Tongue (tissue), 2 donors: ENCODE measurements around the gene MTCH1. TPM values are rescaled to one million over a fixed set of nuclear protein-coding genes. Genes with fewer than 3 reads are reported as not detected.

Source experiments
- DNase-seq: peaks from one replicate; pipeline ENCODE4 v3.0.0-alpha.2; 2015
- total RNA-seq: library from RNA; depleted of rRNA; stranded (reverse); fragments of >200 nt; gene quantifications from one replicate; pipeline ENCODE4 v1.2.3, GENCODE V29; 2014

MTCH1 gene
- total RNA-seq, 1 donor from 2014 or later = 157 TPM

DNA sequence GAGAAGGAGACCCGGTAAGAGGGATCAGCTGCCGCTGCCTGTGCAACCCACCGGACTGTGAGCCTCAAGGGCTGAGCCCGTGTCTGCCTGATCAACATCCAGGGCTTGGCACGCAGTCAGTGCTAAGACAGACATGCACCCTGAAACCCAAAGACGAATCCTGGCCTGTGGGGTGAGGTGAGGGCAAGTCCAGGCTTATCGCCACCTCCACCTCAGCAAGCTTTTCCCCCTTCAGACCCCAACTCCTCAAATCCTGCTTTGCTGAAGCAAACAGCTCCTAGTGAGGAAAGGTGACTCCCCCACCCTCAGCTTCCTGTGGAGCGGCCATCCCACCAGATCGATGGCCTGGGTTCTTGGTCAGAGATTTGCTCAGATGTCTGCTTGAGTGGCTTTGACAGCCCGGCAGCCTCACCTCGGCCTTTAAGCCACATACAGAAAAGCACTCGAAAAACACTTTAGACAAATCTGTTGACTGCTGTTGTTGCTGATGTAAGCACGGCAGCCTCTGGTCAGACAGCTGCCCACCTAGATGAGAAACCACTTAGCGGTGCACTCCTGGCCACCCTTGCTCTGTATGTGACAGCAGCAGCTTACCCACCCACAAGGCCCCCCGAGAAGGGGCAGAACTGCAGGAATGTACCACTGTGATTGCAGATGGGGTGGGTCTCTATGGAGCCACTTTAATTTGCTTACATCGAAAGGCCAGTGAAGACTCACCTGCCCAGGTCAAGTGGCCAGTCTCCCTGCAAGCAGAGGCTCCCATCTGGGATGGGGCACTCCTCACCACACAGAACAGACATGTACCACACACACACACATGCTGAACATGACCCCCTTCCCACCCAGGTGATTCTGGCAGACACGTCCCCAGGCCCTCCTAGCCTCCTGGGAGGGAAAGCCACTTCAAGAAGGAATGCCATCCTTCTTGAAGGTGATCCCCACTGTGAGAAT, 14.8 kb downstream of the MTCH1 start:
- no peak for DNase-seq

DNA sequence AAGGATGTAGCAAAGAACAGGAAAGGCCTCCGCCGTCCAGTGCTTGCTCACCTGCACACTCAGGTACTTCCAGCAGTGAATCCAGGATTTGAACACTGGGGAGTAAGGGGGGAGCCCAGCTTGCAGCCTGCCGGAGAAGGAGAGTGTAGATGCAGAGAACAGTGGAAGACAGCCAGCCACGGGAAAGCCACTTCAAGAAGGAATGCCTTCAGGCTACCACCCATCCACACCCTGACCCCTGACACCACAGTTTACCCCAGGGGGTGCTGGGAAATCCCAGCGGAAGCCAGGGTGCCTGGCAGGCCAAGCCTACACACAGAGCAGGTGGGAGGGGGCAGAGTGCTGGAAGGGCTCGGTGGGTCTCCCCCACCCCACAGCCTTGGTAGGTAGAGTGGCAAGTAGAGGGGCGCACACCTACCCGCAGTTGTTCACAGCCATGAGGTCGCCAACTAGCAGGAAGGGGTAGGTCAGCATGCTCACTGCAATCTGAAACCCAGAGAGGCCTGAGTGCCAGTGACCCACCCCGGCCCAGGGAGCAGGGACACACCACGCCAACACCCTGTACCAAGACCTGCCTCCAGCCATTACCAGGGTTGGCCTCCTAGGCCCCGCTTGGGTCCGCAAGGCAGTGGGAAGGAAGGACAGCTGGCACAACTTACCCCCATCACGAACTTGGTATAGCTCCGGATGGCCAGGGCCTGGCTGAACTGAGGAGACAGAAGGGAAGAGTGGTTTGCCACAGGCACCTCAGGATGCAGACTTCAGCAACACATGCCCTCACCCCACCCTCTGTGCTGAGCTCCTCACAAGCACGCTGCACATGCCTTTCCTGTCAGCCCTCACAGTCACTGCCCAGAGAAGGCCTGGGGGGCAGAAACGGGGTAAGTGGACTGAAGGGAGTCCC, 15.8 kb downstream of the MTCH1 start:
- no peak for DNase-seq

DNA sequence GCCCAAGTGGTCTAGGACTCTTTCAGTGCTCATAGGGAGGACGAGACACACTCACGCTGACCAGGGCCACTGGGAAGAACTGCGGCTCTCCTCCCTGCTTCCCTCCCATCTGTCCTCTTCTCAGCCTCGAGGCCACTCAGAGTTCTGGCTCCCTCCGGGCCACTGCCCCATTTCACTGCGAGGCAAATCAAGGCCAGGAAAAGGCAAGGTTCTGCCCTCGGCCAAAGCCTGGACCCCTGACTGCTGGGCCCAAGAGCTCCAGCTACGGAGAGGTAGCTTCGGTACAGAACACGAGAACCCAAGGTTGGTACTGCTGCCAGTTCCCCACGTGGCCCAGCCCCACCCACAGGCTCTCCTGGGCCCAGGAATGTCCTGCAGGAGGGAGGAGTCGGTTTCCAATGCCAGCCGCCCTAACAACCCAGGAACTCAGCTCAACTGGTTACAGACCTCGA, 16.7 kb downstream of the MTCH1 start:
- no peak for DNase-seq

DNA sequence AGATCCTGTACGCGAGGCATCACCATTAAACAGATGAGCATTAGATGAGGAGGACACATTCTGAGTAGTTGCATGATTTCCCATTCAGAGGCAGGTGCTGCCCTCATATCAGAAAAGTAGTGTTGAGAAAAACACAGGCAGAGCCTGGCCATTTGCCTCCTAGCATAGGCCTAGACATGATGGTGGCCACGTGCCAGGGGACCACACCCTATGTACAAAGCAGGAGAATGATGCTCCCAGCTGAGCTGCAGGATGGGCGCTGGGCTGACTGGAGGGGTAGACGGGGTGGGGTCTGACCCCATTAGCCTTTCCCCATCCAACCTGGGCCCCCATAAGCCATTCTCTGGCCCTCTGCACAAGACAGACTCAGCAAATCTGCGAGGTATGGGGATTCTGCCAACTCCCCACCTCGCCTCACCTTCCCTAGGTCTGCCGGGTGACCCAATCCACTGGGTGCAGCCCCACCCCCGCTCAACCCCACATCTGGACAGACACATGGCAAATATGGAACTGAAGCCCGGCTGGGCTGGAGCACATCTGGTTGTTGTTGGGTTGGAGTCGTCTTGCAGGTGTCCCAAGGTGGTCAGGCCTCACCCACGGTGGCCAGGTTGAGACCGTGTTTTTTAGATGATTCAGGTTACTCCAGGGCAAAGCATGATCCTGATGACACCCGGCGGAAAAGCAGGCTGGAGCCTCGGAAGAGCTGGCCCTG, 17.6 kb downstream of the MTCH1 start:
- DNase-seq = no peak

DNA sequence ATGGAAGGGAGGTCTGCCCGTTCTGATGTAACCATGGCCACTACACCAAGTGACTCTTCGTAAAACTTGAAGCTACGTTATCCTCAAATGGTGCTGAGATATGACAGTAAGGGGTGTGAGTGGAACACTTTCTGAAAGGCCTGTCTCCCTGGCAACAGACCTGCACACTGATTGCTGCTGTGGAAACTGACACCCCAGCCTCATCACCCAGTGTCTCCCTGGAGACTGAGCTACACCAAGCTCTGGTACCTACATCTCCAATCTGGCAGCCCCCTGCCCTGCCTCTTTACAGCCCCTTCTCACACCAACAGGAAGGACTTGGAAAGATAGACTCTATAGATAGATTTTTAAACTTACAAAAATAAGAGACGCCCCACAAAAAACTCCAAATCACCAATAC, 18.2 kb downstream of the MTCH1 start:
- no peak for DNase-seq

DNA sequence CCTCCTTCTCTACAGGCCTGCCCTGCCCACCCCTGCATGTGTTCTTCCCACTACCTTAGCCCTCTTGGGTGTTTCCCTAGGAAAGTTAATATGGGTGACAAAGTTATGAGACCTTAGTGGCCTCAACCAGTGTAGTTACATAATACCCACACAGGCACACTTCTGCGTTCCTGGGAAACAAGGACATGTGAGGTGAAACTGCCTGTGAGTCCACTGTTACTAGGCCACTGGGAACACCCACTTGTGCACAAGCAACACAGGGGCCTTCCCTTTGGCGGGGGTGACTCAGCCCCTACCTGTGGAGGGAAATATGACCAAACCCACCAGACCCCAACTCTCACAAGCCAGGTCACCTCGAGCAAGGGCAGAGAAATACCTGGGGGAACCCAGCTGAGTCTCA, 18.7 kb downstream of the MTCH1 start:
- no peak for DNase-seq

DNA sequence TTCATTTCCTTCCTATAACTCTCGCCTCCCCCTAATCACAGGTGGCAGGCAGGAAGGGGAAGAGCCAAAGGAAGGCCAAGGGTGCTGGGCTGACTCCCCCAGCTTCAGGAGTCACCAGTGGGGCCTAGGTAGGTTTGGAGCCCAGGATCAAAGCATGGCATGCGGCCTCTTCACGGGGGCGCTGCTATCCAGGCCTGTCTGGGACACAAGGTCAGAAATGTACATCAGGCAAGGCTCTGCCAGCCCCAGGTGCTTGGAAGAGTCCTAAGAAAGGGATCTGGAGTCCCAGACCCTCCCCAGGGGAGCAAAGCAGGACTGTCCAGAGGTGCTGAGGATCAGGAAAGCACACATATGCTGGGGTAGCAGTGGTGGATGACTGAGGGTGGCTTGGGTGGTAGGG, 21.1 kb downstream of the MTCH1 start:
- no peak for DNase-seq

DNA sequence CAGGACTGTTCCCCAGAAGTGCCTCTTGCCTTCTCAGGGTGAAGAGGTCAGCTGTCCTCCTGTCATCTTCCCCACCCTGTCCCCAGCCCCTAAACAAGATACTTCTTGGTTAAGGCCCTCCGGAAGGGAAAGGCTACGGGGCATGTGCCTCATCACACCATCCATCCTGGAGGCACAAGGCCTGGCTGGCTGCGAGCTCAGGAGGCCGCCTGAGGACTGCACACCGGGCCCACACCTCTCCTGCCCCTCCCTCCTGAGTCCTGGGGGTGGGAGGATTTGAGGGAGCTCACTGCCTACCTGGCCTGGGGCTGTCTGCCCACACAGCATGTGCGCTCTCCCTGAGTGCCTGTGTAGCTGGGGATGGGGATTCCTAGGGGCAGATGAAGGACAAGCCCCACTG, 21.6 kb downstream of the MTCH1 start:
- no peak for DNase-seq

DNA sequence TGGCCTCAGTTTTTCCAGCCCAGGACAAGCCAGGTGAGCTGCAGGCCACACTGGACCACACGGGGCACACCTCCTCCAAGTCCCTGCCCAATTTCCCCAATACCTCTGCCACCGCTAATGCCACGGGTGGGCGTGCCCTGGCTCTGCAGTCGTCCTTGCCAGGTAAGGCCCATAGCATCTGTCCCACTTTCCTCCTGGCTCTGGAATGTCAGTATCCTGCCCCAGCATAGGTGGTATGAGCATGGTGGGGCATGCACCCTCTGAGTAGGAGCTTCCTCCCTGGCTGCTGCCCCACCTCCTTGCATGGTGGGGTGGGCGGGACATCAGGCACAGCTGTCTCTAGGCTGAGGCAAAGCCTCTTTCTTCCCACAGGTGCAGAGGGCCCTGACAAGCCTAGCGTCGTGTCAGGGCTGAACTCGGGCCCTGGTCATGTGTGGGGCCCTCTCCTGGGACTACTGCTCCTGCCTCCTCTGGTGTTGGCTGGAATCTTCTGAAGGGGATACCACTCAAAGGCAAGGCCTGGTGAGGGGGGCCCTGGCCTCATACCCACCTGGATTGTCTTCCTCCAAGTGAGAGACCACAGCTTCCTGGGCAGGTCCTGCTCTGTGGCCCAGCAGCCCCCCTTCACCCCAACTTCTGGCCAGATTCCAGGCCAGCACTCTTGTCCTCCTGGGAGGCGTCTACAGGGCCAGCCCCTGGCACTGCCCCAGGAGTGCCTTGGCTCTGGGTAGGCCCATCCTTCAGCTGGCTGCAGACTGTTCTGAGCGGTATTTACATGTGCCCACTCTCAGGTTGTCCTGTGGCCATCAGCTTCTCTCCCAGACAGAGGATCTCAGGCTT, 22.3 kb downstream of the MTCH1 start:
- peak; percentile 51 for DNase-seq

DNA sequence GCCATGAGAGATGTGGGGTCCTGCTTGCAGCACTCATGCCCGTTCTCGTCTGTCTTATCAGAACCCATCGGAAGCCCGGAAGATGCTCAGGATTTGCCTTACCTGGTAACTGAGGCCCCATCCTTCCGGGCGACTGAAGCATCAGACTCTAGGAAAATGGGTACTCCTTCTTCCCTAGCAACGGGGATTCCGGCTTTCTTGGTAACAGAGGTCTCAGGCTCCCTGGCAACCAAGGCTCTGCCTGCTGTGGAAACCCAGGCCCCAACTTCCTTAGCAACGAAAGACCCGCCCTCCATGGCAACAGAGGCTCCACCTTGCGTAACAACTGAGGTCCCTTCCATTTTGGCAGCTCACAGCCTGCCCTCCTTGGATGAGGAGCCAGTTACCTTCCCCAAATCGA, 23.1 kb downstream of the MTCH1 start:
- peak; percentile 40 for DNase-seq

DNA sequence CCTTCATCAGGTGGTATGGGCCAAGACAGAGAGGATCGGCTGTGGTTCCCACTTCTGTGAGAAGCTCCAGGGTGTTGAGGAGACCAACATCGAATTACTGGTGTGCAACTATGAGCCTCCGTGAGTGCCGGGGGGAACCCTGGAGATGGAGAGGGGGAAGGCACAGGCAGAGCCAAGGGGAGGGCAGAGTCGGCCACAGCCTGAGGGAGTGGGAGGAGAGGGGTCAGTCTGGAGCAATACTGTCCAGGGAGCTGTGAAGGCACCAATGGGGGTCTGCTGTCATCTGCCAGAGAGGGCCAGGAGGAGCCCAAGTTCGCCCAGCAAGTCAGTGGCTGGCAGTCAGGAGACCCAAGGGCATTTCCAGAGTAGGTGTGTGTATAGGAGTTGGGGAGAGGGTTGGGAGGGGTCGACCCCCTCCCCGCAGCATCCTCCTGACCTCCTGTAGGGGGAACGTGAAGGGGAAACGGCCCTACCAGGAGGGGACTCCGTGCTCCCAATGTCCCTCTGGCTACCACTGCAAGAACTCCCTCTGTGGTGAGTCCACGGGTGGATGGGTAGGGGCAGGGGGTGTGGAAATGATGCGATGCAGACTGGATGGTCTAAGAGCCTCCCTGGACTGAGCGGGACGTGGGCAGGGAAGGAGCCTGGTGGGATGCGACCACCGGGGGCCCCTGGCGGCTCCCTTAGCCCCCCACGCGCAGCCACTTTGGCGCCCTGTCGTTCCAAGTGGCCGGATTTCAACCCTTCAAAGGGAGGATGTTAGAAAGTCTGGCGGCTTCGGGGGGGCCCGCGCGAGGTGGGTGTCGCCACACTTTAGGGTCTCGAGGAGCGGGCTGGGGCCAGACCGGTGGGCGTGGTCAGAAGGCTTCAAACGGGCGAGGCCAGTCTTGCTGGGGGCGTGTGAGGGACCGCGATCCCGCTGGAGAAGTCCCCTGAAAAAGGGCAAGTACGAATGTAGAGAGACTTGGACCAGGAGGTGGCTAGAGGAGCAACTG, 24.3 kb downstream of the MTCH1 start:
- no peak for DNase-seq

DNA sequence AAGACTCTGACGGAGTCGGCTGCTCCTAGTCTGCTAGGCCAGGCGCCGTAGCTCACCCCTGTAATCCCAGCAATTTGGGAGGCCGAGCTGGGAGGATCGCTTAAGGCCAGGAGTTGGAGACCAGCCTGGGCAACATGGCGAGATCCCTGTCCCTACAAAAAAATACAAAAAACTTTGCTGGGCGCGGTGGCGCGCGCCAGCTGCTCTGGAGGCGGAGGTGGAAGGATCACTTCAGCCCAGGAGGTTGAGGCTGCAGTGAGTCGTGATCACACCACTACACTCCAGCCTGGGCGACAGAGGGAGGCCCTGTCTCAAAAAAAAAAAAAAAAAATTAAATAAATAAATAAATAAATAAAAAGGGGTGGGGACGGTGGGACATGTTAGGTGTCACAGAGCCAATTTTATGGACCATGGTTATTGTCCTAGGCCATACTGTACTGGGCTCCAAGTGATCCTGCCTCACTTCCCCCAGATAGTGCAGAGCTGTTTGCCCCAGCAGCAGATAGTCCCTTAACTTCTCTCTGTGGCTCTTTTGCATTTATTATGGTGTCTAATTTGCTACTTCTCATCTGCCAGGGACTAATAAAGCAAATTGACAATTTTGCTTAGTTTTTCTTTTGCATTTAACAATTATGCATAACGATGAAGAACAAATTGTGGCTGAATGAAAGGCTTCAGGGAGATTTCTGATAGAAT, 26.3 kb downstream of the MTCH1 start:
- DNase-seq = no peak

DNA sequence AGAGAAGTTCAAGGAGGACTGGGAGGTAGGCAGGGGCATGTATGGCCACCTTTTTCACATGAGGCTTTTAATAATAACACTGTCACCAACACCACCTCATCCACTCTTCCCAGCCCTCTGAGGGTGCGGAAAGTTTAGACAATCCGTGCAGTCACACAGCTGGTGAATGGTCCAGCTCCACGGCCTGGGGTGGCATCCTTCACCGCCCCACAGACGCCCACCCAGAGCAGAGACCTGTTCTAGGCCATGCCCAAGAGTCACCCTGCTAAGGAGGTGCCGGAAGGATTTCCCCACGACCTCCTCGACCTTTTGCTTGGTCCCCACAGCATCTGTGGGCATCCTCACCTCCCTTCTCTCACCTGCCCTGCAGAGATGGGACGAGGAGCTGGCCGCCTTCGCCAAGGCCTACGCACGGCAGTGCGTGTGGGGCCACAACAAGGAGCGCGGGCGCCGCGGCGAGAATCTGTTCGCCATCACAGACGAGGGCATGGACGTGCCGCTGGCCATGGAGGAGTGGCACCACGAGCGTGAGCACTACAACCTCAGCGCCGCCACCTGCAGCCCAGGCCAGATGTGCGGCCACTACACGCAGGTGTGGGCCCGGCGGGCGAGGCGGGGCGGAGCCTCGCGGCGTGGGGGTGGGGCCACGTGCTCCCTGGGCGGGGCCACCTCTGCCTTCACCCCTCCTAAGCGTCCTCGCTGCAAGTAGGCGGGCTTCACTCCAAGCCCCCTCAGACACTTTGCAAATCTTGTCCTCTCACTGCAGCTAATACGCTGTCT, 27.0 kb downstream of the MTCH1 start:
- no peak for DNase-seq

DNA sequence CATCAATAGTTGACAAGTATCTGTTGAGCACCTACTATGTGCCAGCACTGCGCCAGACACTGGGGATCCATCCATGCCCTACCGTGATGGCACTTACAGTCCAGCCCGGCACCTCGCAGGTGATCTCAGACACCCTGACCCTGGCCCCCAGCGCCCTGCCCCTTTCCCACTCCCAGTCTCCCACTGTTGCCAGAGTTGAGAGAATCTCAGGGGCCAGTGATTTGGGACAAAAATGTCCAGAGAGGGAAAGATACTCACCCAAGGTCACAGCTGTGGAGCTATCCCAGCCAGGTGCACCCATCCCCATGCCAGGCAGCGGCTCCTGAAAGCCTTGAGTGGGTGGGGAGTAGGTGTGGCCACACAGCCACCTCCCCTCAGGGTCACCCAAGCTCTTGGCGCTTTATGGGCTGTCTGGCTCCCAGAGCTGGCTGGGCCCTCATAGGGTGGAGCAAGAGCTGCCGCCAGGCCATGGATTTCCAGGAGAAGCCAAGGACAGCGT, 28.2 kb downstream of the MTCH1 start:
- no peak for DNase-seq

DNA sequence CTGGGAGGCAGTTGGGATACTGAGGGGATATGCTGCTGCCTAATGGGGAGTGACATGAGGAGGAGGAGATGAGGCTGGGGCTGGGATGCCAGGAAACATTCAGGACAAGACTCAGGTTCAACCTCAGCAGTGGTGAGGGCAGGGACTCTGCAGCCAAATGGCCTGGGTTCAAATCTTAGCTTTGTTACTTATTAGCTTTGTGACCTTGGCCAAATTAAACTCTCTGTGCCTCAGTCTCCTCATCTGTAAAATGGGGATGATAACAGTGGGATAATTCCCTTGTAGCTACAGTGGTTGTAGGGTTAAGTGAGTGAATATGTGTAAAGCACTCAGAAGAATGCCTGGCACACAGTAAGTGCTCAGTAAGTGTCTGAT, 29.6 kb downstream of the MTCH1 start:
- no peak for DNase-seq

DNA sequence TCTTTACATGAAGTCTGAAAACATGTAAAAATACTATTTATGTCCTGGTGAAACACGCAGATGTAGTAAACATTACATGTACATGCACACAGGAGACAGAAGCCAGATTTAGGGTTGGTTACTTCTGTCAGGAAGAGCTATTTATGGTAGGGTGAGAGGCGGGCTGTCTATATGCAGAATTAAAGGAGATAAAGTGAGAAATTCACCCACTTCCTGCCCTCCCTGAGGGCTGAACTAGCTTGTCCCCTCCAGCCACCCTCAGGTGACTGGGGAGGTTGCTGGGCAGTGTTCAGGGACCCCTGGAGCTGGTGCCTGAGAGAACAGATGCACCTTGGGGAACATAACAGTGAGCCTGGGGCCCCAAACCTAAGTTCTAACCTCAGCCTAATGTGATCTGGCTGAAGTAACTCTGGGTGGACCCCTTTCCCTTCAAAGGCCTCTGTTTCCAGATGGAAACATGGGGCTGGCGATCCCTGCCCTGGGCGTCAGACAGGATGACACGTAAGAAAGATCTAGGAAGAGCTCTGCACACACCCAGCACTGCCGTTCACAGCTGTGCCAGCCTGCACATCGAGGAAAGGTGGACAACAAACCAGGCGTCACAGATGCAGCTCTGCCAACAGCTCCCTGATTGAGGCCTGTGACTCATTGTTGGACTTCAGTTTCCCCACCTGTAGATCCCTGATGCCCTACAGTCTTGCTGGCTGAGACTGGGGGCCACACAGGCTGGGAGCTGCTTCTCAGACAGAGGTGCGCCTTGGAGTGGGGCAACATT, 30.1 kb downstream of the MTCH1 start:
- DNase-seq = no peak

DNA sequence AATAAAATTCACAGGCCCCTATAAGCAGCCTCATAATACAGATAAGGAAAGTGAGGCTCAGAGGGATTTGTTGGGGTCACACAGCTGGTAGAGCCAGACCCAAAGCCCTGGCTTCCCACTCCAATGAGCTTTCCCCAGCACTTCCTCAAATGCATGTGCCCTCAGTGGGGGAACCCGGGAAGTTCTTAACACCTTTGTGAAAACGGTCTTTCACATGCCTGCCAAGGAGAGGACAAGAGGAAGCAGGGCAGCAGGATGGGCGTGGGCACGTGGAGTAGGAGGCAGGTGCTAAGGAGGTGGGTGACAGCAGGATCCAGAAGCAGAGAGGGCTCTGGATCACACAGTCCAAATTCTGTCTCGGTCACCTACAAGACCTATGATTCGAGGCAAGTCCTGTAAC, 30.9 kb downstream of the MTCH1 start:
- no peak for DNase-seq
